NCI-H2107 treated with DMSO at 0.1 percent for 48 hours (cell line): ENCODE measurements around the gene ALLC.
A peak's percentile ranks its signal among the peaks of the same experiment; 100 is the strongest.

ENCODE experiments used
- DNase-seq: peaks from one replicate; lab custom pipeline; 2025; ENCODE audit not compliant: unreplicated experiment; lab: John Stamatoyannopoulos, UW

ALLC gene

DNA sequence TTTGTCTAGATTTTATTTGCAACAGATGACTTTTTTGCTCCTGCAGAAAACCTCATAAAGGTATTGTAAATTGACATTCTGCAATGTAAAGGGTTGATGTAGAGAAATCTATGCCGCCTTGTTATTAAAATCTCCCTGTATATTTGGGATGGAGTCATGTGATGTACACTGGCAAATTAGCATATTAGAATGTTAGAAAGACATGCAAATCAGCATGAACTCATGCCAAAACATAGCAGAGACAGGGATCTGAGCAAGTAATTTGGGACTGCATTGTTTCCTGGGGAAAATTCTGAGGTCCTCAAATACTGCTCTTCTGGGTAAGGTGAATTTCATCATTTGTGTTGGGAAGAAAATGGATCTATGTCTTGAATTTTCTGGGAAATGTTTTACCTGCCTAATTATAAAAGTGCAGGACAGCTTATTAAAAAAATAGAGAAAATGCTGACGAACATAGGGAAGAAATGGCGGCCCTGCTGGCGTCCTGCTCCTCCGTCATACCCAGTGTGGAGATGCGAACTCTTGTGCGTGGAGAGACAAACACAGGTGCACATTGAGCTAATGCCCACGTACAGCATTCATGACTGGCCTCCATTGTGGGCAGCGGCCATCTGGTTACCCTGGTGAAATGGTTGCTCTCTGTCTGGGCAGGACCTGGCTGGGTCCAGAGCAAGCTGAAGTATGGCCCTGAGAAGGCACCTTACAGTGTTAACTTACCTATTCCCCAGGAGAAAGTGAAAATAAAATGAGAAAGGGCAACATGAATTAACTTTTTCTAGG is 16.3 kb downstream of the ALLC start:
- no peak for DNase-seq

DNA sequence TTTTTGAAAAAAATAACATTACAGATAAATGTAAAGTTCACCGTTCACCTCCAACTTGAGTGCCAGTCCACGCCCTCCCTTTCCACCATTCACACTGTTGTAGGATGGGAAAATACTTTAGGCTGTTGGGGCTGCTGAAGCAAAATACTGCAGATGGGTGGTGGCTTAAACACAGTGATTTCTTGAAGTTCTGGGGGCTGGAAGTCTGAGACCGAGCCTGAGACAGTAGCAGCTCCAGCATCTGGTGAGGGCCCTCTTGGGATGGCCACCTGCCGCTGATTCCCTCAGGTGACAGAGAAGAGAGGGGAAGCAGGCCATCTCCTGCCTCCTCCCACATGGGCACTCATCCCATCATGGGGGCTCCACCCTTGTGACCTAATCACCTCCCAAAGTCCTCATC is 17.7 kb downstream of the ALLC start:
- DNase-seq: no peak

DNA sequence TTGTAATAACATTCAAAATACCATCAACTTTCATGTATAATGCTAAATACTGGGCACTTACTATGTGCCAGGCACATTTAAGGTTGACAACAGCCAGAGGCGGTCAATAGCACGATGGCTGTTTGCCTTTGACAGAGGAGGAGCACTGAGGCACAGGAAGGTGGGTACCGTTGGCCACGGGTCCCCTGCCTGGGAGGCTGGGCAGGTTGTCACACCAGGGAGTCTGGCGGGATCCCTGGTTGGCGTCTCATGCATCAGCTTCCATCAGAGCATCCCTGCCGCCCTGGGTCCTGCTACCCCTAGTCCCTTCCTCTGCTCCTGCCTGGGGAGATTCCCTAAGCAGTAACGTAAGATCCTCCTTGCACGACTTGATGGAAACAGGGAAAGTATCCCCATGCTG is 19.4 kb downstream of the ALLC start:
- no peak for DNase-seq

DNA sequence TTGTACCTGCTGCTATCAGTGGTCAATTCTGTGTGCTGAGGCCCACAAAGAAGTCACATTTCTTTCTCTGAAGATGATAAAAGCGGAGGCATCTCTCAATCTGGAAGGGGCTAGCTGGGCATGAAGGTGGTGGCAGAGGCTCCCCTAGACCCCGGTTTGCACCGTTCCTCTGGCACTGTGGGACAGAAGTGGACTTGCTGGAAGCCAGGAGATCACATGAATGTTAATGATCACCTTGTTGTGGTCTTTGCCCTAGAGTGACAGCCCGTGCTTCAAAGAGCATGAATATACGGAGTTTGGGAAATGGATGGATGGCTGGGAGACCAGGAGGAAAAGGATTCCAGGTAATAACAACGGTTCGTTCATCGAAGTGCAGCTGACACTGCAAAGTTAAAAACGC is 20.2 kb downstream of the ALLC start:
- no peak for DNase-seq

DNA sequence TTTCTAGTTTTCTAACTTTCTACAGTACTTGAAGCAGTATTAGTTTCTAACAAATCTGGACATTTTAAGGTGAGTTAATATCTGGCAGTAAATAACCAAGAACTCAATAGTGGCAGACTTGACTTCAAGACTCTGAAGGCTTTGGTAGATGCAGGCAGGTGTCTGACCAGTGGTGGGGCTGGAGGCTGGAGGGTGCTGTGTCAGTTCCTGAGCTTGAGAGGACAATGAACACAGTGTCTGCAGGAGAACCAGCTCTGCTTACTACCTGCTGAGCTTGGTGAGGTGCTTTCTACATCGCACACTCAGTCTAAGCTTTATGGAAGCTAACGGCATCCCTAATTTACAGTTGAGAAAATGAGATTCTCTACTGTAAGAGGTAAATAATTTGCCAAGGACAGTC is 21.2 kb downstream of the ALLC start:
- no peak for DNase-seq

DNA sequence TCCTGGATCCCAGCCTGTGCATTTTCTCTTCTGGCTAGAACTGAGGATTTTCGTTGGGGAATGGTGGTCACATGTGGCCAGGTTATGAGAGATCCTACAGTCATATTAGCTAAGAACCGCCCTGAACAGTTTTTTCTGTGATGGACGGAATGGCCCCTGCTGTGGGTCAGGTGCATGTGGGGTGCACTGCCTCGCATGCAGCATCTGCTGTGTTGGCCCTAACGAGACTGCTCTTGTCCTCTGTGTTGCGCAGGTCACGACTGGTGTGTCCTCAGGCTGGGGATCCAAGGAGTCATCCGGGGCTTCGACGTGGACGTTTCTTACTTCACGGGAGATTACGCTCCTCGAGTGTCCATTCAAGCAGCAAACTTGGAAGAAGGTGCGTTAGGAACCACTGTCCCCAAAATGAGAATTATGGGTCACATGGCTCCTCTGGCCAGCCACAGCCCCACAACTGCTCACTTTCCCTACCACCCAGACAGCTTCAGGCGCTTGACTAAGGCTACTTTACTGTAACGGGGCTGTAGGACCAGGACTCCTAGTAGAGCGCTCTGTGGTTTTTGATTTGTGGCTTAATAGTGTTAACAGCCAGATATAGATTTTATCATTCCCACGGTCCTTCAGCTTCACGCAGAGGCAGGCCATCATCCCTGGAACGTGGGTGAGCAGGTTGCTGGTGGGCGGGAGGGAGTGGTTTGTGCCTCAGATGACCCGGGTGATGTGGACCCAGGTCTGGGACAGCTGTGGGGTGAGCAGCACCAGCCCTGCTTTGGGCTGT is 21.8 kb downstream of the ALLC start:
- DNase-seq: no peak

DNA sequence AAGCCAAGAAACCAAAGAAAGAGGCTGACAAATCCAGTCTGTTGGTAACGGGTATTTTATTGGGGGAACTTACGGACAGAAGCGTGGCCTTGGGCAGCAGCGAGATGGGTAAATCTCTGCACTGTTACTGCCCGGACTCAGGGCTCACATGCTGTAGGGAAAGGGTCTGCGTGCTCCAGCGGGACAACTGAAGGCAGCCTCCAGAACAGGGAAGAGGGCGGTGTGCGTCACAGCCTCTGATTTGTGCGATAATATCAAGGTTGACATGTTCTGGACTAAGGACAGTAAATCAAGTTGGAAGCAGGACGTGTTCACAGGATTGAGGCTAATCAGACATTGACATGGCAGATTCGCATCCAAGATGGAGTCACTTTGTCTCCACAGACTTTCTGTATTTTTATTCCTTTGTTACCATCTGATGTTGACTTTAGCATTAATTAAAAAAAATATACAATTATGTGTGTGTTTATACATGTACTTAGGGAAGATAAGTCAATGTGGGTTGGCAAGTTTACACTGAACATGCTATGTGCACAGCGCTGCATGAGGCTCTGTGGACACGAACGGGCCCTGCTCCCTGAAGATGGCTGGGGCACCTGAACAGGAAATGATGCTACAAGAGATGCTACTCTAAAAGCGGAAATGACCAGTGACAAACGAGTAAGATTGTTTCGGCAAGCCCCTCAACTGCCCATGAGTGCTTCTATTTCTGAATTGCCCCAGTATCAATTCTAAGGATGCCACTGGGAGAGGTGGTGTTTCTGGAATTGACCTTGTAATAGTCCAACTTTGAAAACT is 22.7 kb downstream of the ALLC start:
- DNase-seq: no peak

DNA sequence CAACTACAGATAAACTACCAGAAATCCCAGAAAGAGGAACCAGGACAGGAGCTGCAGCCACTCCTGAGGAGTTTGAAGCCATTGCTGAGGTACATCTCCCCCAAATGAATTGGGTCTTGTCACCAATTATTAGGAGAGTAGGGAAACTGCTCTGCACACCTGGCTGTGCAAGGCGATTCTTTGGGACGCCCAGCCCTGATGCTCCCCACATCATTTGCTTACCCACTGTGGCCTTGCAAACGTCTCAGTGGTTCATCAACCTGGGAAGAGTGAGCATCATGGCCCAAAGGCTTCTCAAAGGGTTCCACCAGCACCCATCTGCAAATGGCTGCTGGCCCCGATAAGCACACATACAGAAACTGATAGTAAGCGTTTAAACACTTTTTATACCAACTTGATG is 23.6 kb downstream of the ALLC start:
- DNase-seq: no peak

DNA sequence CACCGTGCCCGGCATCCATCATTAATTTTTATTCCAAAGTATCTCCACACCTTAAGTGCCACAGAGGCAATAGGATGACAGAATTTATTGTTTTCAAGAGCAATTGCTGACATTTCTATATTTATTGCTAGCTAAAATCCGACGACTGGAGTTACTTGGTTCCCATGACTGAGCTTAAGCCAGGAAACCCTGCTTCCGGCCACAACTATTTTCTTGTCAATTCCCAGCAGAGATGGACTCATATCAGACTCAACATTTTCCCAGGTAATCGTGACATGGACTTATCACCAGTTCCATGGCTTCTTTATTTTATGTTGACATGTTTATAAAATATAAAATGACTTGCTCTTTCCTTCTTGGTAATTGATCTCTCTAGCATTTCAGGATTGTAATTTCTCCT is 24.8 kb downstream of the ALLC start:
- DNase-seq: no peak

DNA sequence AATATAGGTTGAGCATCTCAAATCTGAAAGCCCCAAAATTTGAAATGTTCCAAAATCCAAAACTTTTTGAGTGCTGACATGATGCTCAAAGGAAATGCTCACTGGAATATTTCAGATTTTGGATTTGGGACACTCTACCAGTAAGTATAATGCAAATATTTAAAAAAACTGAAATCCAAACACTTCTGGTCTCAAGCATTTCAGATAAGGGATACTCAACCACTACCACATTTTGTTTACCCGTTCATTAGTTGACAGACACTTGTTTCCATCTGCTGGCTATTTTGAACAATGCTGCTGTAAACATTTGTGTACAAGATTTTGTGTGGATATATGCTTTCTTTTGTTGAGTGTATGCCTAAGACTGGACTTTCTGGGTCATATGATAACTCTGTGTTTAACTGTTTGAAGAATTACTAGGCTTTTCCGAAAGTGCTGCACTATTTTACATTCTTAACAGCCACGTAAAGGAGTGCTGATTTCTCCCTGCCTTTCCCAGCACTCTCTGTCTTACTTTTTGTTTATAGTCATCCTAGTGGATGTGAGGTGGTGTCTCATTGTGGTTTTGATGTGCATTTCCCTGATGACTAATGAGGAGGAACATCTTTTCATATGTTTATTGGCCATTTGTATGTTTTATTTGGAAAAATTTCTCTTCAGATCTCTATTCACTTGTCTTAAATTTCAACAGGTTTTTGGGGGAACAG is 25.9 kb downstream of the ALLC start:
- no peak for DNase-seq

DNA sequence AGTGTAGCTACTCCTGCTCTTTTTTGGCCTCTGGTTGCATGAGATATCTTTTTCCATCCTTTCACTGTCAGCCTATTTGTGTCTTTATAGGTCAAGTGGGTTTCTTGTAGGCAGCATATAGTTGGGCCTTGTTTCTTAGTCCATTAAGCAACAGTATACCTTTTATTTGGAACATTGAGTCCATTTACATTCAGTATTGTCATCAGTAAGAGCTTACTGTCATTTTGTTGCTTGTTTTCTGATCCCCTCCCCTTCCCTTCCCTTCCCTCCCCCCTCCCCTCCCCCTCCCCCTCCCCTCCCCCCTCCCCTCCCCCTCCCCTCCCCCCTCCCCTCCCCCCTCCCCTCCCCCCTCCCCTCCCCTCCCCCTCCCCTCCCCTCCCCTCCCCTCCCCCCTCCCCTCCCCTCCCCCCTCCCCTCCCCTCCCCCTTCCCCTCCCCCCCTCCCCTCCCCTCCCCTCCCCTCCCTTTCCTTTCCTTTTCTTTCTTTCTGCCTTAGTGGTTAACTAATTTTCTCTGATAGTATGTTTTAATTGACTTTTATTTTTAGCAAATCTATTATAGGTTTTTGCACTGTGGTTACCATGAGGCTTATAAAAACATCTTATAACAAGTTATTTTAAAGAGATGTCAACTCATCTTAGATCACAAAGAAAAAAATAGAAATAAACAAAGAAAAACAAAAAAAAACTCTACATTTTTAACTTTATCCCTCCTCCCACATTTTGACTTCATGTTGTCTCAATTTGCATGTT is 32.2 kb downstream of the ALLC start:
- DNase-seq: no peak

DNA sequence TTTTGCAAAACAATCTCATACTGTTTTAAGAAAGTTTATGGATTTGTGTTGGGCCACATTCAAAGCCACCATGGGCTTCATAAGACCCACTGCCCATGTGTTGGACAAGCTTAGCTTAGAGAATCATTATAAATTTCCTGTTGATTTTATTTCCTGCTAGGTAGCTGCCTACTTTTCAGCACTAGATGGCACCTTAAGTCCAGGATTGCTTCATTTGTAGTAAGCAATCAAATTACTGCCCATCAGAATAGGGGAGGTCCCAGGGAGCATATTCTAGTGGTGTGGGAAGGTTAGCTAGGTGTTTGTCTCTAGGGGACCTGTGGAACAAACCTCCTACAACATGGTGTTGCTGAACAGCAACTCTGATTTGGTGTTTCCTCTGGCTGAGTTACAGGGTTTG is 34.4 kb downstream of the ALLC start:
- DNase-seq: peak; percentile 68

DNA sequence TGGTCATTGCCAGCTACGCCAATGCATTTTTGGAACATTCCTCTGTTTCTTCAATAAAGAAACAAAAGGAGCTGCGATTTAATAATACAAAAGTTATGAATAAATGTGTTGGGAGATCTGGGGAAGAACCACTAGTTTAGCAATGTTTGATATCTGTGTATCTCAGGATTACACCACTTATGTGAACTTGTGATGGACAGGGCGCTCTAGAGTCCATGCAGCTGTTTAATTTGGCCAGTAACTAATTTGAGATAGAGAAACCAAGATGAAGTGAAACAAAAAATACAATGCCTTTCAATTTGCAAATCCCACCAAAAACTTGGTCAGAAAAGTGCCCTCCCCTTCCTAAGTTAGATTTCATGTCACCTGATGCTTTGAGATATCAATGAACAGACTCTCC is 38.5 kb downstream of the ALLC start:
- DNase-seq: no peak

DNA sequence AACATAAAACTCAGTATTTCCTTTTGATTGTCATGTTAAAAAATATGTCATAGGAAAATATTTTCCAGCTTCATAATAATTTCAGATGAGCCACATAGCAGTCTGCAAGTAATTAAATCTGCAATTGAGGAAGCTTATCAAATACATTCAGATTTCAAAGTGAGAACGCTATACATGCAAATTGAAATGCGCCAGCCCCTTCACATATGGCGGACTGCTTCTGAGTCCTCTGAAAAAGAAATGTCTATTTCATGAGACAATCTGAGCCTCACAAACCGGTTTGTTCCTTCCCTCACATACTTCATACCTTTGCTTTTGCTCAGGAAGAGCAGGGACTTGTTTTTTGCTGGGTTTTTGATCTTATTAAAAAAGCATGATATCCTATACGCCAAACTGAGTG is 43.1 kb downstream of the ALLC start:
- DNase-seq: no peak

DNA sequence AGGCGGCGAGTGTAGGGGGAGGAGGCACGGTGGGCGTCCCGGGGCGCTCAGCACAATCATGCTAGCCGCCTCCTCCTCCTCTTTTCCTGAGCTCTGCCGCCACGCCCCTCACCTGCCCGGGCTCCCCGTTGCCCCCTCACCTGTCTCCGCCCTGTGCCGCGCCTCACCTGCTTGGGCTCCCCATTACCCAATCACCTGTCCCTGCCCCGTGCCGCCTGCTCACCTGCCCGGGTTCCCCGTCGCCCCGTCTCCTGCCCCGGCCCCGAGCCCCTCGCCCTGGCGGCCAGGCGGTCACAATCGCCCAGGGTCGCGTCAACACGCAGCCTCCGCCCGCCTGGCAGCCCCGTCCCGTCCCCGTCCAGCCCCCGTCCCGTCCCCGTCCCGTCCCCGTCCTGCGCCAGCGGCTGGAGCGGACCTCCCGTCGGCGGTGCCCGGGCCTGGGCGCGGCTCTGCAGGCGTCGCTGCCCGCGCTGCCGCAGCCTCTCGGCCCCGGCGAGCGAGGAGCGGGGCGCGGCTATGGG is 45.3 kb downstream of the ALLC start, which contains the start of gene DCDC2C:
Gene DCDC2C, plus strand, starts transcription at position 340 of the 521 bp plus-strand sequence. Its CDS starts 177 bp downstream, at position 517.
- no peak for DNase-seq

DNA sequence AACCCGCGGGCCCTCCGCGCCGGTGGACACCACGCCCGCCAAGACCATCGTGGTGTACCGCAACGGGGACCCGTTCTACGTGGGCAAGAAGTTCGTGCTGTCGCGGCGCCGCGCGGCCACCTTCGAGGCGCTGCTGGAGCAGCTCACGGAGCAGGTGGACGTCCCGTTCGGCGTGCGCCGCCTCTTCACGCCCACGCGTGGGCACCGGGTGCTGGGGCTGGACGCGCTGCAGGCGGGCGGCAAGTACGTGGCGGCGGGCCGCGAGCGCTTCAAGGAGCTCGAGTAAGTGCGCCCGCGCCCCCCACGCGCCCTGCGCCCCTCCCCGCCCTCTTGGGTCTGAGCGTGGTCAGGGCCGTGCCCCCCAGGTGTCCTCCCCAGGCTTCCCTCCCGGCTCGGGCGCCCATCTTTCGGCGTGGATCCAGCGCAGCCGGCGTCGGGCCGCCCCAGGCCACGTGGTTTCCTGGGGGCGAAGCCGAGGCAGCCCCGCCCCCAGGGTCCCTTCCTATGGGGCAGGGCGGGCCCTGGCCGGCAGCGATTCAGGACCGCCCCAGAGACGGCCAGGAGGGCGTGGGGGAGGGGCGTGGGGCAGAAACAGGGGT is 45.9 kb downstream of the ALLC start:
- DNase-seq: no peak

DNA sequence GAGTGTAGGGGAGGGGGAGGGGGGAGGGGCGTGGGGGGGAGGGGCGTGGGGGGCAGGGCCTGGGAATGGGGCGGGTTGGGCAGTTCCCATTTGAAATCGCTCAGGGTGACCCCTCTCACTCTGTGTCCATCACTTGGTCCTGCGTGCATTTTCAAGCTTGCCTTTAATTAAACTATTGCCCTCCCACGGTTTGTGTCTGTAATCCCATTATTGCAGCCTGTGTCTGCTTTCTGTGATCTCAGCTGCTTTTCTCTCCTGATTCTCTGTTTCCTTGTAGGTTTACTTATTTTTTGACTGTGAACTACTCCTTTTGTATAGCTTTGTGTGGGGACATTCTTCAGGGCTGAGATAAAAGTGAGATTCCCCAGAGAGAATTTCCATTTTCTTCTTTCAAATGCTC is 46.7 kb downstream of the ALLC start:
- DNase-seq: no peak

DNA sequence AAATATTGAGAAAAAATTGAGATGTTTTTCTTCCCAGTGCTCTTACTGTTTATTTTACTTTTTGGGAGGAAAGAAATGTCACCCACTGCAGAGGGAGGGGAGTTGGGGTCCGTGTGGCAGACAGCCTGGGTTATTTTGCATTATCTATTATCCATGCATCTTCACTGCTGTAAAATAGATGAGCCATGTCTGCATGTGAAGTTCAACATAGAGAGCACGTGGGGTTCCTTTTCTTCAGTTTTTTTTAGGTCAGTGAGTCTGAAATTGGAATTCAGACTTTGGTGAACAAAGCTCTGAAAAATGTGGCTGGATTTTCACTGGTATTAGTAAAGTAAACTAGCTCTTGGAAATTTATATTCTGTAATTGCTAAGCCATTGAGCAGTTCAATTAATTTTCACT is 47.8 kb downstream of the ALLC start:
- no peak for DNase-seq

DNA sequence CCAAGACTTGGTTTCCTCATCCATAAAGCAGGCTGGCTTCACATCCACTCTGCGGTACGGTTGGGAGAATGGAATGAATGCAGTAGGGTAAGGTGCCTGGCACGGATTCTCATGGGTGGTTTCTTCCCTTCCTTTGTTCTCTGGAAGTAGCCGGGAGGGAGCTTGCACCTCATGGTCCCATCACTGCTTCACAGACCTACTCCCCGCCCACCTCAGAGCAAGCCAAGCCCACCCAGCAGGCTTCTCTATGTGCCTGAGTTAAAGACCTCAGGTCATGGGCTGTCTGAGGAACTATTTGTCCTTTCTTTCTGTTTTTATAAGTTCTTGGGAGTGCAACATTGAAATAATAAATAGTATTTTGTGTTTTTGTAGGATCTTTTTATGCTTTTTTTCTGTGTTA is 48.9 kb downstream of the ALLC start:
- no peak for DNase-seq

DNA sequence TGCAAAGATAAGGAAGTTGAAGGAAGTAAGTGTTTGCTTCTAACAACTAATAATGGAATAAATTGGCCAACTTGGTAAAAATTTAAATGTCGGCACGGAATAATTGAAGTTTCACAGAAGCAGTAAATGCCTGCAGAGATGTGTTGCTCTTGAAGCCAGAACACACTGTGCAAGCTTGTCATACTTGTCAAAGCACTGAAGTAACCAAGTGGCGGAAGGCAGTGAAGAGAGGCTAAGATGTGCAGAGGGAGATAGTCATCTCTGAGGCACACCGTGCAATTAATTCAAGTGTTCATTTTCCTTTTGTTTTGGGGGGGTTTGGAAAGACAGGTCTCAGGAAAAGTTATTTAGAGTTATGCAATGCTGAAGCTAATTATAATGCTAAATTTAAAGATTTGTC is 50.6 kb downstream of the ALLC start:
- no peak for DNase-seq
